Eye (tissue), 1 donor: Measurements from ENCODE around the gene ELMOD3.
"Not testable (repeated sequence)": the region's sequence is repeated elsewhere in the genome, so short reads cannot be mapped to it uniquely, and the experiment has no call there.

ENCODE experiments used
- DNase-seq: peaks from one replicate; pipeline ENCODE4 v3.0.0-alpha.2; 2015

The ELMOD3 gene

DNA sequence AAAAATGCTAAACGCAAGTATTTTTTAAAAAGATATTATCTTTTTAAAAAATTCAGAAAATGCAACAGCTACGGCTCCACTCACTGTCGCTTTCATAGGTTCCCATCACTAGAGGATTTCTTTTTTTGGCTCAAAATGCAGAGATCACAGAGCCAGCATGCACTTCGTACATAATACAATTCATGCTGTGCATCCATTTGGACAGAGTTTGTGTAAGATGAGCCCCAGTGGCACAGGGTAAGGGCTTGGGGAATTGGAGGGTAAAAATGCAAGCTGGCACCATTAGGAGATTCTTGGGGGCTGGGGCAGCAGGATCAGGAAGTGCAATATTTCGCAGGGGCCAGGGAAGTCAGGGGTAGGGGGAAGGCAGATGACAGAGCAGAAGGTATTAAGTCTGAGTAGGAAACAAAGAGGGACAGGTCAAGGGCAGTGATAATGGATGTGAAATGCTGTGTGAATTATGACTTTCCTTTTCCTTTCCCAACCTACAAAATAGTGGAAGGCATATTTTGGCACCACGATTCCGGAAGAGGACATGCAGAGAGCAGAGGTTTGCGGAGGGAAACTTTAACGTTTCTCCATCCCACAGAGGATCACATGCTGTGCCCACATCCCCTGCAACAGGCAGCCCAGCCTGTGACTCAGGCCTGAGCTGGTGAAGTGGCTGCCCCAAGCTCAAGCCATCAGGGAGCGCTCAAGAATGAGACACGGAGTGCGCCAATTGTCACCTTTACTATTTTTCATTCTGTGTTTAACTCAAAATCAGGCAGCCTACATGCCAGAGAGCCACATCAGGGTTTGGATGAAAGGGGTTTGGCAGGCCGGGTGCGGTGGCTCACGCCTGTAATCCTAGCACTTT is 50.9 kb downstream of the ELMOD3 start:
- peak; percentile 27 for DNase-seq

DNA sequence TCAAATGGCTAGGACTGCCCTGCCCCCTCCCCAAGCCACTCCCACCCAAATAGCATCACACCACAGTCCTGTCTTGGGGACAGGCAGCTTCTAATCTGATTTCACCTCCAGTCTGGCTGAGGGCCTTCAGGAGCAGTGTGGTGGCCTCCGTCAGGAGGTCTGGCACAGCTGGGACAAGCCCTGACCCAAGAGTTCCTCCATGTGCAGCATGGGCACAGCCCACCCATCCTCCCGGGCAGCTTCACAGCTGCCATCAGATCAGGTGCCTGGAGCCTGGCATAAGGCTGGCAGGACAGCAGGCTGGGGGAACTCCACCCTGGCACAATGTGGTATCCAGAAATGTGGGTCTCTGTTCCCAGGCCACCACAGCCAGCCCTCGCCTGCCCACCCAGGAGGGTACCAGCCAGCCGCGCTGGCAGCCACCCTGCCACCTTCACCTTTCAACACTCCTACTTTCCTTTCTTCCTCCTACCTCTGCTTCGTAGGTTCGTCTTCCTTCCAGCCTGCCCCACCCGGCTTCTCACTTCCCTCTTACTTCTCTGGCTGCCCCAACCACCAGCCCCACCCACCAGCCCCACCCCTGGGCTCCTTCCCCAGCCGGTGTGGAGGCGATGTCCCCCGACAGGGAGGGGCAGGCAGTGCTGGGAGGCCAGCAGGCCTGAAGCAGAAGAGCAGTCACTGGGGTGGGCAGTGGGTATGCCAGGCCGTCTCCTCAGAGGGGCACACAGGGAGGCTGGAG is 55.4 kb downstream of the ELMOD3 start, which contains the start of gene CAPG:
Gene CAPG, minus strand, starts transcription at position 522 of the 739 bp plus-strand sequence. CDS start 8,221 bp downstream, outside the sequence.
- no peak for DNase-seq

DNA sequence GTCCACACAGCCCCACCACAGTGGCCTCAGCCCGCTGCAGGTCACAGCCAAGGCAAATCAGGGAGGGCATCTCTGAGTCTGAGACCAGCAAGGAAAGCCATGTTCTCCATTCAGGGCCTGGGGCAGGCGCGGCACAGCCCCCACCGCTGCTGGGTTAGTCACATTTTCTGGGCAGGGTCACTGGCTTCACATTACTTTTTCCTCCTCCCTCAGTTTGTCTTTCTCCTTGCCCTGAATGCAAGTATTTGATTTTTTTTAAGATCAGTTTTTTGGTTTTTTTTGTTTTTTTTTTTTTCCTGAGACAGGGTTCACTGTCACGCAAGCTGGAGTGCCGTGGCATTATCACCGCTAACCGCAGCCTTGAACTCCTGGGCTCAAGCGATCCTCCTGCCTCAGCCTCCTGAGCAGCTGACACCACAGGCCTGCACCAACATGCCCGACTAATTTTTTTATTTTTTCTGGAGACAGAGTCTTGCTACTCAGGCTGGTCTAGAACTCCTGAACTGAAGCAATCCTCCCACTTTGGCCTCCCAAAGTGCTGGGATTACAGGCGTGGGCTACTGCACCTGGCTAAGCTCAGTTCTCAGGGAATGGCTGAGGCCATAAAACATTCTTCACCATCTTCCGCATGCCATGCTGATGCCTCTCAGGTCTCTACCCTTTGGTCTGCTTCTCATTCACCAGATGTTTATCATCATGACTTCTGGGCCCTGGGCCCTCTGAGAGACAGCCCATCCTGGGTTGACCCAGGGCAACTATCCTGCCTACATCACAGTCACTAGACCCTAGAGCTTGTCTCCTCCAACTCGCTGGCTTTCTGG is 56.2 kb downstream of the ELMOD3 start:
- no peak for DNase-seq

DNA sequence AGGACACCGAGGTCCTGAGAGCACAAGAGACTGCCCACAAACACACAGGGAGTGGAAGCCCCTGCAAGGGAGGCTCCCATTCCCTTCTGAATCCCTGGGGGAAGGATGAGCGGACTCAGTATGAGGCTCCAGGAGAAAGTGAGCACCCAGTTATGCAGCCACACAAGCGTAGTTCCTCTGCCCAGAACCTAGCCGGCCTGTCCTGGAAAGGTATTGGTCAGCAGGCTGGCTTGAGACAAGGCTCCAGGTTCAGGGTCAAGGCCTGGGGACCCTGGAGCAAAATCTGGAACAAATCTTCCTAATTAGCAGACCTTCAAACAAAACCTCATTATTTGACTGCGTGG is 56.8 kb downstream of the ELMOD3 start:
- no peak for DNase-seq

DNA sequence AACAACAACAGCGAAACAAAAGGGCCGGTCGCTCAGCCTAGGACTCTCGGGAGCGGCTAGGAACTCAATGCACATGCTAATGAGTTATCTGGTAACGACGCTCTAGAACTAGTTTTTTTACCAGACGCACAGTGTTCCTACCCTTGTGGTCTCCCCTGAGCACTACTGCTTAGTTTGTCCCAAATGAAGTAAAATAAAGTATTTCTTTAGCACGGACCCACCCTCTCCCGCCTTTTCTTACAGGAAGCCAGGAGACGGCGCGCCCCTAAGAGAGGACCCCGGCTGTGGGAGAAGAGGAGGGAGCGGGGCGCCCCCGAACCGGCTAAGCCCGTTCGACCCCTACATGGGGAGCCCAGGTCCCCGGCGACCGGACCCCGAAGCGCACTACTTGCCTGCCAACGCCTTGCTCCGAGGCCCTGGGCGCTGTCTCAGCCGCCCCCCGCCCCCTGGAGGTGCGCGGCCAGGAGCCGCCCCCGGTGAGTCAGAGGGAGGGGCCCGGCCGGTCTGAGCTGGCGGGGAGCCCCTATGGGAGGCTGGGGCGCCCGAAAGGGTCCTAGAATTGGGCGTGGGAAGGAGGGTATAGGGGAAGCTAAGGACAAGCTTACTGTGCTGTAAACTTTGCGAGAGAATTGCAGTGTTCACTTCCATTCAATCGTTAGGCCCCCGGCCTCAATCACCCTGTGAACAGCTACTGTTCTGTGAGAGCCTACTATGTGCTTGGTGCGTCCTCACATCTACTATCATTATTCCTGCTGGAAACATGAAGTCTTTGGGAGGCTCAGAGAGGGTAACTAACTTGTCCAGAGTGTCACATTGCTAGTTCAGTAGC is 59.2 kb downstream of the ELMOD3 start:
- peak; percentile 62 for DNase-seq

DNA sequence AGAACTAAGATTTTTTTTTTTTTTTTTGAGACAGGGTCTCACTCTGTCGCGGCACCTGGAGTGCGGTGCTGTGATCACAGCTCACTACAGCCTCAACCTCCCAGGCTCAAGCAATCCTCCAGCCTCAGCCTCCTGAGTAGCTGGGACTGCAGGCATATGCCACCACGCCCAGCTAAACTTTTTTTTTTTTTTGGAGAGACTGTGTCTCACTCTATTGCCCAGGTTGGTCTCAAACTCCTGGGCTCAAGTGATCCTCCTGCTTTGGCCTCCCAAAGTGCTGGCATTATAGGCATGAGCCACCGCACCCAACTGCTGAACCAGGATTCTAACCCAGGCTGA is 59.8 kb downstream of the ELMOD3 start:
- DNase-seq = not testable (repeated sequence)

DNA sequence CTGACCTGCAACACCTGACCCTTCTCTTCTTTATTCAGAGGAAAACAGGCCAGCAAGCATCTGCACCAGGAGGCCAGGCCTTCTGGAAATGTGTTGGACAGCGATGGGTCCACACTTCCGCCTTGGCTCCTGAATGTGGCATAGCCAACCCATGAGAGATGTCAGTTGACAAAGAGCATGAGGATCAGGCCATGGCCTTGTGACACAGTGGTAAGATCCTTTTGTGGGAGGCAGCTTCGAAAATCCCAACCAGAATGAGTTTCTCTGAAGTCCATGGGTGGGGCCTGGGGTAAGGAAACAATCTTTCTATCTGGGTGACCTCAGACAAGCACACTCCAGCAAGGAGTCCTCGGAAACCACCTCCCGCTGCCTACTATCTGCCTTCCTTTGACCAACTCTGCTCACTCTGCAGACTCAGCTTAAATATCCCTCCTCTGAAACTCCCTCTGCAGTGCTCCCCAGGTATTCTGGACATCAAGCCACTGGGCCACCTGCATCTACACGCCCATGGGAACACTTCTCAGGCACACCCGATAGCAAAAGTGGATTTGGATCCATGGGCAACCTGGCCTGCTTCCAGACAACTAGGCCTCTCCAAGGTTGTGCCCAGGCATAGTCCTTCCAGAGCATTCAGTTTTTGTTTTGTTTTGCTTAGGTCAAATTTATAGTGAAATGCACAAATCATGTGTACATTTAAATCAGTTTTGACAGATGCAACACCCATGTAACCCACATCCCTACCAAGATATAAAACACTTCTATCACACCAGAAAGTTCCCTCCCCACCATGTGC is 60.4 kb downstream of the ELMOD3 start:
- DNase-seq = no peak

DNA sequence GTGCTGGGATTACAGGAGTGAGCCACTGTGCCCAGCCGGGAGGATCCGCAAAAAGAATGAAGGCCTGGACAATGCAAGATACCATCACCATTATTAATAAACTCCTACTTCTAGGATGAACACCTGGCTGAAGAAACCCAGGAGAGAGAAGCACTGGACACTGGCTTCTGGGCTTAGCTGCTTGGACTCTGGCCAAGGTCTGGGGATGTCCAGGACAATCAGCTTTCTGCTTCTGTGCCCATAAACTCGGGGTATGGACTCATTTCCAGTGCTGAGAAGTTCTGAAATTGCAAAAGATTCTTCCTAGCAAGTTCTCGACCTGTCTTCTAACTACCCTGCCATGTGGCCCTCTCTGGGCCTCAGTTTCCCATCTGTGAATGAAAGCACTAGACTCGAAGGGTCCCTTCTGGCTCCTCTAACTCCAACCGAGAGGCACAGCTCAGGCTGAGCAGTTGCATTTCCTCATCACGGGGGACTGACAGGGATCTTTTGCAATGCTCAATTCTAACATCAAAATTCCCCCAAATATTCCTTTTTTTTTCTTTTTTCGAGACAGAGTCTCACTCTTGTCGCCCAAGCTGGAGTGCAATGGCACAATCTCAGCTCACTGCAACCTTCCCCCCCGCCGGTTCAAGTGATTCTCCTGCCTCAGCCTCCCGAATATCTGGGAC is 61.5 kb downstream of the ELMOD3 start:
- DNase-seq = no peak

DNA sequence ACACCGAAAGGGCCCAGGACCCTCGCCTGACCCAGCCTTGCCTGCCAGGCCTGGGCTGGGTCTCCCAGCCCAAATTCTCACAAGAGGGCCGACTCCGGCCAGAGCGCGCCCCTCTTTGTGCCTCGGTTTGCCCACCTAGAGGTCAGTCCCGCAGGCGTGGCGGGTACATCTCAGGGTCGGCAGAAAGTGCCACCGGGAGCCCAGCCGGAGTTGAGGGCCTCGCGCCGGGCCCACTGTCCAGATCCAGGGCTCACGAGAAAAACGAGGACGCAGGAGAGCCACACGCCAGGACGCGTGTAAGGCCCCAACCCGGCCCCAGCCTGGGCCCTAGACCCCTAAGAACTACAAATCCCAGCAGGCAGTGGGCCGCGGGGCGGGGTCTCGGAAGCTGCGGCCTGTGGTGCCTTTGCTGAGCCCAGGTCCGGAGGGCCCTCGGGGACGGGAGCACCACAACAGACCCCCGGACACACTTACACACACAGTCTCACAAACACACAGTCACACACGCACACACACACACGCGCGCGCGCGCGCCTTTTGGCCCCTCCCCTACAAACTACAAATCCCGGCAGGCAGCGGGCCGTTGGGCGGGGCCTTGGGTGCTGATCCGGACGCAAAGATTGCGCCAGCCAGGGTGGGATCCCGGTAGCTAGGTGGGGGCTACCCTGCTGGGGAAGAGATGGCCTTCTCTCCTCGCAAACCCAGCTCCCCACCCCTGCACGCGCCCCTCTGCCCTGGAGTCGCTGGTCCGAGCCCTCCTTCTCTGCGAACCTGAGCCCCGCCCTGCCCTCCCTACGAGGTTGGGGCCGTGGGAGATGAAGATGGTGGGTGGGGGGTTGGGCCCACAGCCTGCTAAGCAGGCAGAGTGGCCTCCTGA is 63.8 kb downstream of the ELMOD3 start, which contains the start of gene SH2D6:
Gene SH2D6, plus strand, starts transcription at position 583 of the 877 bp plus-strand sequence. CDS start 10,752 bp downstream, outside the sequence.
- peak; percentile 93 for DNase-seq

DNA sequence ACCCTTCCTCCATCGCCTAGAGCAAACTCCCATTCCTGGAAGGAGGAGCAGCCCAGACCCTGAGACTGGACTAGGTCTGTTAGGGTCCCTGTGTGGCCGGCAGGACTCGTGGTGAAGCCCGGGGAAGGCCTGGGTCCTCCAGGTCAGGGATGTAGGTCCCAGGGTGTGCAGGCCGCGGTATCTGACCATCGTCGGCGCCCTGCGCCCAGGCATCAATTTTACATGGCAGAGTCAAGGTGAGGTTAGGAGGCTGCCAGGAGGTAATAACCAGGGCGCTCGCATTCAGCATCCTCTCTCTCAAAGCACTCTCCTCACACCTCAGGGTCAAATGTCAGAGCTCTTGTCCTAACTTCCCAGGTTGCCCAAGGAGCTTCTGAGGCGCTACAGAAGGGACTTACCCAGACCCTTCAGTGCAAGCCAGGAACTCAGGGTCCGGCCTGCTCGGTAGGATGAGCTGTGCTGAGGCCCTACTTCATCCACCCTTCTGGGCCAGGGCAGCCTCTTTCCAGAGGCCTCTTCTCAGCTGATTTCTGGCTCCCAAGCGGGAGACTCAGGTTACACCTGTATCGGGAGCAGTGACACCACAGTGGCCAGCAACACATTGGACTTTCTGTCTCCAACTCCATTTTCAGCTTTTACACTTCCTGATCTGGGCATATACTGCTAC is 64.6 kb downstream of the ELMOD3 start:
- DNase-seq = no peak

DNA sequence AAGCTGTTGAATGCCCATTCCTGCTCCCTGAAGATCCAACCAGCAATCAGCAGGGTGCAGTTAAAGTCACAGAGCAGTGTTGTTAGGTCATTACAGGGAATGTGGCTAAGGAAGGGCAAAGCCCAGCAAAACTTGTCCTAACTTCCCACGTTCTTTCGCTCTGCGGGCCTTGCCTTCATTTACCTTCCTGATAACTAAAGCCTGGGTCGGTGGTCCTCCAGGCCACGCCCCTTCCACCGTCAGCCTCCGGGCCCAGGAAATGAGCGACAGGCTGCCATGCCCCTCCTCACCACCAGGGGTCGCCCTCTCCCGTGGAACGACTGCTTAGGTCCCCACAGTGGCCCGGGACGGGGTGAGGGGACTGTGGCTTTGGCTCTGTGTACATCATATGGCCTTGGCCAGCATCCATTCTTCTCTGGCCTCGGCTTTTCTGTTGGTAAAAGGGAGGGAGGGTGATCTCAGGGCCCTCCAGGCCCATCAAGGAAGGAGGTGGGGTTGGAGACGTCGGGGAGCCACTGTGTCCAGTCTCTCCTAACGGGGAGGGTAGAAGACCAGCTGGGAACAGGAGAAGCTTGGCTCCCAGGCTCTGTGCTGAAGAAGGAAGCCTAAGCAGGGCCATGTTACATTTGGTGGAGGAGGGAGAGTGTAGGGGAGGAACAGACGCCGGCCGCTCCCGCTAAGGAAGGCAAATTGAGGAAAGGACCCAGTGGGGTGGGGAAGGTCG is 66.1 kb downstream of the ELMOD3 start:
- peak; percentile 97 for DNase-seq

DNA sequence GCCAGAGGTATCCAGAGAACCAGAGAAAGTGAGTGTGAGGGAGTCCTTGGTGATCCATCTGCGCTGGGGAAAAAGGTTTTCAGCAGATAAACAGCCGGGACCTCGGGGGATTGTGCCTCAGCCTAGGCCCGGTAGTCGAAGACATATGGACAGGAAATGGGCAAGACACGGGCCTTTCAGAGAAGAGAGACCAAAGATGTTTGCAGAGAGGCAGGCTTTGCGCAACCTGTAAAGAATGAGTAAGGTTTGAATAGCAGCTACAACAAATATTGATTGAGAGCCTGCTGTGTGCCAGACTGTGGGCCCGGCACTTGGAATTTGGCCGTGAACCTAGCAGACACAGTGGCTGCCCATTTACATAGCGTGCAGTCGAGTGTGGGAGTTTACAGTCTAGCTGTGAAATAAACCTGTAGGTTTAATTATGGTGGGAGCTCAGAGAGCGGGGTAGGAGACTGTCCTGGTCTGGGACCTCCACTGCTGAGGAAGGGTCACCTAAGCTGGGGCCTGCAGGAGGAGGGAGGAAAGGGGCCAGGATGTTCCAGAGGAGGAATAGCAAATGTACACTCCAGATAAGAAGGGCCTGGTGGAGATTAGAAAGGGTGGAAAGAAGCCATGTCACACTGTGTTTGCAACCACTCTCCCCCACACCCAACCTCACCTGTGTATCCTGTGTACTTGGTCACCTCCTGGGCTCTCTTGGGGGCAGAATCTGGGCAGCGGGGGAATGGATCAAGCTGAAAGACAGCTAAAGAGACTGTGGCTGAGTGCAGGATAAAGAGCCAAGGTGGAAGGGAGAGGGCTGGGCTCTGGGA is 66.9 kb downstream of the ELMOD3 start:
- no peak for DNase-seq

DNA sequence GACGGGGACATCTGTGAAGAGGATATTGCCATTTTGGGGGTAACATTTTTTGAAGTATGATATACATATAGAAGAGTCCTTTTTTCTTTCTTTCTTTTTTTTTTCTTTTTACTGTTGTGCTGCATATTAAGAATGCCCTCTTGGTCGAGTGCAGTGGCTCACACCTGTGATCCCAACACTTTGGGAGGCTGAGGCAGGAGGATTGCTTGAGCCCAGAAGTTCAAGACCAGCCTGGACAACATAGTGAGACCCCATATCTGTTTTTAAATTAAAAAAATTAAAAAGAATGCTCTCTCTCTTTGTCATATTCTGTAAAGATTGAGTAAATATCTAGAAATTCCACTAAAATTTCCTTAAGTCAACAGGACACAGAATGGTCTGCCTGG is 67.5 kb downstream of the ELMOD3 start:
- DNase-seq = no peak

DNA sequence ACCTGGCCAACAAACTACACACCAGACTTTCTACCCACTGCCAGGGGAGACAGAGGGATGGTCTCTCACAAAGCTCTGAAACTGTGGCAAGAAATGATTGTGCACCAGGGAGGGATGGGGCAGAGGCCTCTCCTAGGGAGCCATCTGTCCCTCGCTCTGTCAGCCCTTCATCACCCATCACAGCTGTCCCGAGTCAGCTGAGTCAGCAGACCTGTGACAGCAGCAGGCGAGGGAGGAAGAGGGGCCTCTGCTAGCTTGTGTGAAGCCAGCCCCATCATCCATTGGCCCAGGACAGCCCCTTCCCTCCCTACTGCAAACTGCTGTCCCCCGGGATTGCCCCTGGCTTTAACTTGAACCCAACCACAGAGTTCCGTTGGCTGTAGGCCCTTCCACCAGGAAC is 69.0 kb downstream of the ELMOD3 start:
- DNase-seq = peak; percentile 64

DNA sequence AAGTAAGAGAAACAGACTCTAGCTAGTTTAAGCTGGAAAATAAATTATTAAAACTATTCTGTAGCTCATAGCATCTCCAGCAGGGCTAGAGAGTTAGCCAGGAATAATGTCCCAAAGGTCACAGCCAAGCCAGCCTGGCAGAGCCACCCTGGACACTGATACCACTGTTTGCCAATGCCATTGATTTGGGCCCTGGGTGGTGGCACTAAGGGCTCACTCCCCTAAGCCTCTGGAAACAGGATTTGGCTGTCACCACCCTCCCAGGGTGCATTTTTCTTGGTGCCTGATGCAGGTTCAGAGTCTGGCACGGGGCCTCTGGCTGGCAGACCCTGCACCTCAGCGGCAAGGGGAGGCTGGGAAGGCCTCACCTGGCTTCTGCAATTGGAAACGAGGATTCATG is 71.0 kb downstream of the ELMOD3 start:
- DNase-seq = no peak

DNA sequence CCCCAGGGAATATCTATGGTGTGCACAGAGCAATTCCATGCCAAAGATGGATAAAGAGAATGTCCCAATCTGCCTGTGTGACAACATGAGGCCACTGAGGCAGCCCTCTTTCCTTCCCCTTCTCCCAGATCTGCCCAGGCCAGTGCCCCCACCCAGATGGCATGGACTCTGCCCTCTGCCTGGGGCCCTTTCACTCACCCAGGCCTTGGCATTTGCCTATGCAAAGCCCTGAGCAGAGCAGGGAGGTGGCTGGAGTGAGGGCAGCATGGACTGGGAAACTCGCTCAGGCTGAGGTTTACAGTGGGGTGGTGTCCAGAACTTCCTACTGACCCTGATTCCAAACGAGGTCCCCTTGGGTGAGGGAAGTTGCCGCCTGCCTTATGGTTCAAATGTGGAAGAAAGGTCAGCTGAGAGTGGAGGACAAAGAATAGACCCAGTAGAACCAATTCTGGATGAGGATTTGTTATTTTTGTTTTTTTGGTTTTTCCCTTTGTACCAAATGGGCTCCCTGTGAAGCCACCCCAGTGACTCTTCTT is 72.8 kb downstream of the ELMOD3 start:
- no peak for DNase-seq

DNA sequence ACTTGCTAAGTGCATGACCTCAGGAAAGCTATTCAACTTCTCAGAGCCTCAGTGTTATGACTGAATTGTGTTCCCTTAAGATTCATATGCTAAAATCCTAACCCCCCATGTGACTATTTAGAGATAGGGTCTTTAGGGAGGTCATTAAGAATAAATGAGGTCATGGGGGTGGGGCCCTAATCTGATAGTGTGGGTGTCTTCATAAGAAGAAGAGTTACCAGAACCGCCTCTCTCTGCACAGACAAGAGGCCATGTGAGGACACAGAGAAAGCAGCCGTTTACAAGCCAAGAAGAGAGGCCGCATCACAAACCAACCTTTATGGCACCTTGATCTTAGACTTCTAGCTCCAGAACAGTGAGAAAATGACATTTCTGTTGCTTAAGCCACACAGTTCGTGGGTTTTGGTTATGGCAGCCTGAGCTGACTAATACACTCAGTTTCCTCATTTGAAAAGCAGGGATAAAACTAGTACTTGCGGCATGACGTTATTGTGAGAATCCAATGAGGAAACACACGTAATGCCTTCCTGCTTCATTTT is 73.8 kb downstream of the ELMOD3 start:
- DNase-seq = no peak
